ENCODE results near the gene SUGCT. TPM values are rescaled to one million over a fixed set of nuclear protein-coding genes. Genes with fewer than 3 reads are reported as not detected.

The SUGCT gene
- total and polyA plus RNA-seq, 8 donors = 0.73 to 1.9 (median 1.2) TPM

DNA sequence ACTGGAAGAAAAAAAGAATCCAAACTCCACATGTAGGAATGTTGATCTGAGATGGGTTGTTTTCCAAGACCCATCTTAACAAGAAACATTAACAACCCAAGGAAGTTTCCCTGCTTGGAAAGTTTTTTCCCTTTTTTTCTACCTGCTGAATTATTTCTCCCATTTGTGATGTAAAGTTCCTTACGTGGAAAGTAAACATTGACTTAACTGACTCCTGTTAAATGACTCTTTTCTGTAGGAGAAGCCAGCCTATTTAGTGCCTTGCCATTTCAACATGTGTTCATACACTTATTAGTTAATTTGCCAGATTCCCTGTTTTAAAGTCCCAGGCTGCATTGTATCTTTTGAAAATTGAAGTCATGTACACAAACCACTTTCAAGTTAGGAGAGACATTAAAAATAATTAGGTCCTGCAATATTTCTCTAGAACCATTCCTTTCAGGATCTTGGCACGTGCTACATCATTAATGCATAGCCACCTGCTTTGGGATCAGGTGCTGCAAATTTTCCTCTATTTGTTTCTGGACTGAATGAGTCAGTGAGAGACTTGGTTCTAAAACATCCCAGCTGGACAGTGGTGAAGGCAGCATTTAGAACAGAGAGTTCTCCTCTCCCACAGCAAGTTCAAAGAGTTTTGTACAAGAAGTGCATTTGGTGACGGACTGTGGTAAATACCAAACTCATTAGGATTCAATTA lies 698.5 kb downstream of the SUGCT start:
- intact Hi-C loops (cut with DNase I) = no loop called here

DNA sequence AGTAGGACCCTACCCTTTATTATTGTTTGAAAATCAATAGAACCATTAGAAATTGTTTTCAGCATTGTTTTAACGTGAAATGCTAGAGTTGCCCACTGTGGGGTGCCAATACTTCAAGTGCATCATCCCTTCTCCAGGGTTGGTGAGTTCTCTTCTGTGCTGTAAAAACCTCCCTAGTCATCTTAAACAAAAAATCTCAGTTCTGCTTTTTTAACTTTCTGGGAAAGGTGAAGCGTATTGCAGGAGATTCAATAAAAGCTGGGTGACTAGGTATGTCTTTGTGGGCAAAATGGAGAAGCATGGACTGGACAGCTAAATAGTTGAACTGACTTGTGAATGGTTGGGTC lies 699.1 kb downstream of the SUGCT start:
- WGBS, 2 donors = 72 to 87% methylated on average over 2 of the region's 2 CpGs
- no peaks in the 10 kb centered on the region for H3K4me1 ChIP-seq
- no peaks in the 10 kb centered on the region for H3K27me3 ChIP-seq
- no peak overlapping the region for H3K4me3 ChIP-seq
- no peaks in the 10 kb centered on the region for H3K9me3 ChIP-seq
- DNase-seq (no peak), ATAC-seq (no peak), FAIRE-seq (no peak)
- TF ChIP-seq, protein P1, sequence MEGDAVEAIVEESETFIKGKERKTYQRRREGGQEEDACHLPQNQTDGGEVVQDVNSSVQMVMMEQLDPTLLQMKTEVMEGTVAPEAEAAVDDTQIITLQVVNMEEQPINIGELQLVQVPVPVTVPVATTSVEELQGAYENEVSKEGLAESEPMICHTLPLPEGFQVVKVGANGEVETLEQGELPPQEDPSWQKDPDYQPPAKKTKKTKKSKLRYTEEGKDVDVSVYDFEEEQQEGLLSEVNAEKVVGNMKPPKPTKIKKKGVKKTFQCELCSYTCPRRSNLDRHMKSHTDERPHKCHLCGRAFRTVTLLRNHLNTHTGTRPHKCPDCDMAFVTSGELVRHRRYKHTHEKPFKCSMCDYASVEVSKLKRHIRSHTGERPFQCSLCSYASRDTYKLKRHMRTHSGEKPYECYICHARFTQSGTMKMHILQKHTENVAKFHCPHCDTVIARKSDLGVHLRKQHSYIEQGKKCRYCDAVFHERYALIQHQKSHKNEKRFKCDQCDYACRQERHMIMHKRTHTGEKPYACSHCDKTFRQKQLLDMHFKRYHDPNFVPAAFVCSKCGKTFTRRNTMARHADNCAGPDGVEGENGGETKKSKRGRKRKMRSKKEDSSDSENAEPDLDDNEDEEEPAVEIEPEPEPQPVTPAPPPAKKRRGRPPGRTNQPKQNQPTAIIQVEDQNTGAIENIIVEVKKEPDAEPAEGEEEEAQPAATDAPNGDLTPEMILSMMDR (IDR thresholded peaks at IDR 0.05) = no peak
- H3K36me3 ChIP-seq = no peaks in the 10 kb centered on the region
- no peak overlapping the region for H3K27ac ChIP-seq
- intact Hi-C loops (cut with DNase I) = no loop called here

More for the DNA sequence above, 698.5 kb downstream of the SUGCT start:
- WGBS, 2 donors = 60 to 64% methylated on average over 3 of the region's 3 CpGs
- no peaks in the 10 kb centered on the region for H3K4me1 ChIP-seq
- H3K27me3 ChIP-seq = no peaks in the 10 kb centered on the region
- no peak overlapping the region for H3K4me3 ChIP-seq
- H3K36me3 ChIP-seq = no peaks in the 10 kb centered on the region
- FAIRE-seq (no peak), ATAC-seq (no peak), DNase-seq (no peak)
- no peaks in the 10 kb centered on the region for H3K9me3 ChIP-seq
- TF ChIP-seq, protein P1 (IDR thresholded peaks at IDR 0.05) = no peak
- H3K27ac ChIP-seq = no peak overlapping the region

DNA sequence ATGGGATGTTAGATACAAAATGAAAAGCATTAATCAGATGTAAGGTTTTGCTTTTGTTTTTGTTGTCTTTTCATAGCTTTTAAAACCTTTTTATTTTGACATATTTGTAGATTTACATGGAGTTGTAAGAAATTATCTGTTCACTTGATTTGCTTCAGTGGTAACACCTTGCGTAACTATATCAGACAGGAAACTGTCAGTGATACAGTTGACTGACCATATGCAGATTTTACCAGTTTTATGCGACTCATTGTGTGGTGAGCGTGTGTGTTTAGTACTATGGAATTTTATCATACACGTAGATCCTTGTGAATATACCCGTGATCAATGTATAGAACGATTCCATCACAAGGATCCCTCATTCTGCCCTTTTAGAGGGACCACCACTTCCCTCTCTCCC lies 701.4 kb downstream of the SUGCT start:
- DNase-seq (no peak), ATAC-seq (no peak), FAIRE-seq (no peak)
- Histone ChIP-seq H3K36me3 (no peaks in the 10 kb centered on the region), H3K4me1 (no peaks in the 10 kb centered on the region), H3K4me3 (no peak overlapping the region), H3K27ac (no peak overlapping the region), H3K9me3 (peaks cover 0 to 5% (median 0%) of the 10 kb centered on the region in 4 donors), H3K27me3 (no peaks in the 10 kb centered on the region)
- 34 to 61% methylated on average over 6 of the region's 6 CpGs for WGBS, 2 donors
- TF ChIP-seq, protein P1 (IDR thresholded peaks at IDR 0.05) = no peak
- intact Hi-C loops (cut with DNase I) = no loop called here

DNA sequence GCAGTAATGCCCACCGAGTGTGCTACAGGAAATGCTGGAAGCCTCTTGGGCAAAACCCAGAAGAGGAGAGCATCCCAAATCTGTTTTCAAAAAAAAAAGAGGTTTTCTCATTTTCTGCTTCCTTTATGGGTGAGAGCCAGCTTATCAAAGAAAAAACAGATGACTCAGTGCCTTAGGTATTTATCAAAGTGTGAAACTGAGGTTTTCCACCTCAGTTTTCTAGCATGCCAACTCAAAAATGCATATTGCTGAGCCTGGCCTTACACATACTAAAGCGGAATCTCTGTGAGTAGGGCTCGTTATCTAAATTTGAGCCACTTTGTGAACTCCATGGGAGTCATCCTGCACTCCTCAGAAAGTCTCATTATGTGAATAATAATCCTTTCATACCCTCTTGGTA lies 705.1 kb downstream of the SUGCT start:
- Histone ChIP-seq H3K27me3 (no peaks in the 10 kb centered on the region), H3K4me1 (no peaks in the 10 kb centered on the region), H3K27ac (no peak overlapping the region), H3K36me3 (no peaks in the 10 kb centered on the region), H3K4me3 (no peak overlapping the region), H3K9me3 (peaks cover 0 to 5% (median 0%) of the 10 kb centered on the region in 4 donors)
- DNase-seq (no peak), ATAC-seq (no peak), FAIRE-seq (no peak)
- intact Hi-C loops (cut with DNase I) = no loop called here
- WGBS, 2 donors = 75 to 92% methylated on average over 3 of the region's 3 CpGs
- TF ChIP-seq, protein P1 (IDR thresholded peaks at IDR 0.05) = no peak

DNA sequence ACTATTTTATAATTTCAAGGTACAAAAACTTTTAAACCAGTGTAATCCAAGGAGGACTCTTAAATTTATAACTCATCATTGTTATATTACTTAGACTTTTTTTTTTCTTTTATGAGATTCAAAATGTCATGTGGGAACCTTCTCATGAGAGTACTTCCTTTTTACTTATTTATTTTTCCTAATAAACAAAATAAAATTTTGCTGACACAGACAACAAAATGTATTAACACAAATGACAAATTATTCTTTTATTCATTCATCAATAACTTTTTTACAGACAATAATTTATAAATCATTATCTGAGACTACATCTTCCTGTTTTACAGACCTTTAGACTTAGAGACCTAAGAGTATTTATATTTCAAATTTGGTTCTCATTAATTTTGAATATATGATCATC lies 706.2 kb downstream of the SUGCT start:
- FAIRE-seq (peak; percentile 29), ATAC-seq (no peak), DNase-seq (no peak)

More for the DNA sequence above, 706.2 kb downstream of the SUGCT start:
- TF ChIP-seq, protein P1 (IDR thresholded peaks at IDR 0.05) = no peak
- H3K9me3 ChIP-seq = peaks cover 0 to 5% (median 0%) of the 10 kb centered on the region in 4 donors
- no peaks in the 10 kb centered on the region for H3K27me3 ChIP-seq
- no peak overlapping the region for H3K27ac ChIP-seq
- H3K4me3 ChIP-seq = no peak overlapping the region
- H3K4me1 ChIP-seq = no peaks in the 10 kb centered on the region
- no peaks in the 10 kb centered on the region for H3K36me3 ChIP-seq
- intact Hi-C loops (cut with DNase I) = no loop called here
